Upper lobe of left lung (tissue), 6 donors: ENCODE results near the gene CBFA2T3. TPM values are rescaled to one million over a fixed set of nuclear protein-coding genes. Genes with fewer than 3 reads are reported as not detected.
A peak's percentile ranks its signal among the peaks of the same experiment; 100 is the strongest.

Source experiments
- ATAC-seq, 2 donors: fragments of 200-7000 bp; cut with Tn5 transposase; one replicate each; pipeline ENCODE4 v1.9.1; 2022; ENCODE audit warnings: mild to moderate bottlenecking in 2 of 2, moderate library complexity in 2 of 2; ENCODE audit not compliant: low FRiP score in 2 of 2
- DNase-seq, 2 donors: peaks; one replicate each; pipeline ENCODE4 v3.0.0-alpha.2; 2019 to 2020
- H3K27ac ChIP-seq, 4 donors: fragments of 200-600 bp; sonication (generic); one replicate each; pipeline ENCODE4 v1.5.1; 2016 to 2019
- H3K27me3 ChIP-seq, 4 donors: fragments of 200-600 bp; sonication (generic); one replicate each; pipeline ENCODE4 v1.5.1; 2017 to 2019
- H3K36me3 ChIP-seq, 4 donors: fragments of 200-600 bp; sonication (generic); one replicate each; pipeline ENCODE4 v1.5.1; 2016 to 2019
- H3K4me1 ChIP-seq, 4 donors: fragments of 200-600 bp; sonication (generic); one replicate each; pipeline ENCODE4 v1.5.1; 2018 to 2019
- H3K4me3 ChIP-seq, 4 donors: fragments of 200-600 bp; sonication (generic); one replicate each; pipeline ENCODE4 v1.5.1; 2017 to 2019; ENCODE audit warnings: mild to moderate bottlenecking in 2 of 4, moderate library complexity in 1 of 4
- H3K9me3 ChIP-seq, 4 donors: fragments of 200-600 bp; sonication (generic); one replicate each; pipeline ENCODE4 v1.5.1; 2018 to 2019
- CTCF ChIP-seq, 6 experiments: fragments of 450-650 bp in 4 of 6; fragments of 200-600 bp in 2 of 6; sonication (generic) in 2 of 6; IDR thresholded peaks; one replicate each; pipeline ENCODE4 v1.5.1; 2016 to 2019; ENCODE audit warnings: antibody characterized with exemption in 6 of 6
- EP300 ChIP-seq, 4 donors: sonication (generic); formaldehyde crosslinking; IDR thresholded peaks; one replicate each; pipeline ENCODE4 v1.5.1; 2017; ENCODE audit warnings: antibody characterized with exemption in 4 of 4, control low read depth in 2 of 4
- POLR2A ChIP-seq, 4 donors: fragments of 450-650 bp; IDR thresholded peaks; one replicate each; pipeline ENCODE4 v1.5.1; 2016 to 2017; ENCODE audit warnings: antibody characterized with exemption in 4 of 4, mild to moderate bottlenecking in 2 of 4
- POLR2AphosphoS5 ChIP-seq, 2 donors: sonication (generic); formaldehyde crosslinking; IDR thresholded peaks; one replicate each; pipeline ENCODE4 v1.5.1; 2017; ENCODE audit warnings: antibody characterized with exemption in 2 of 2
- WGBS, 2 donors: methylation state at CpG; one replicate each; pipeline ENCODE4 v1.1.5; 2017 to 2018; 5-methylcytosine and 5-hydroxymethylcytosine counted together
- total RNA-seq, 6 donors: library from RNA; depleted of rRNA in 4 of 6; stranded (reverse); fragments of >200 nt in 4 of 6; gene quantifications; one replicate each; pipeline versions ENCODE4 v1.1.0 to v1.2.1, GENCODE V29; 2016 to 2021
- donor health status: DM: no; HTN: no; CAD: no; lungs with moderate emphysema.
- donor health status: DM: no; HTN: yes; CAD: no; lungs with severe emphysema.

The CBFA2T3 gene
- total RNA-seq, 6 donors from 2014 or later, result 2.7 to 33.5 (median 15.2) TPM

- ATAC-seq, result no peak
- Histone ChIP-seq H3K4me3 (no peak overlapping the region), H3K4me1 (peaks cover 7 to 12% (median 9%) of the 10 kb centered on the region in 4 donors), H3K27me3 (no peaks in the 10 kb centered on the region), H3K36me3 (no peaks in the 10 kb centered on the region), H3K9me3 (no peaks in the 10 kb centered on the region), H3K27ac (no peak overlapping the region)
- TF ChIP-seq EP300 (IDR thresholded peaks at IDR 0.05), result no peak
- TF ChIP-seq POLR2AphosphoS5 (IDR thresholded peaks at IDR 0.05), result no peak
- no peak for DNase-seq
- 44 to 81% methylated on average over 1 to 8 of the region's 8 CpGs for WGBS, 2 donors
Measured at GRCh38 chr16:88965411-88965810, 11.6 kb downstream of the CBFA2T3 start.

- Histone ChIP-seq H3K4me1 (peaks cover 7 to 12% (median 9%) of the 10 kb centered on the region in 4 donors), H3K4me3 (no peak overlapping the region), H3K9me3 (no peaks in the 10 kb centered on the region), H3K36me3 (no peaks in the 10 kb centered on the region), H3K27ac (no peak overlapping the region), H3K27me3 (no peaks in the 10 kb centered on the region)
- DNase-seq (no peak), ATAC-seq (no peak)
- TF ChIP-seq CTCF (IDR thresholded peaks at IDR 0.05), result no peak
- no peak for TF ChIP-seq POLR2AphosphoS5 (IDR thresholded peaks at IDR 0.05)
- no peak for TF ChIP-seq POLR2A (IDR thresholded peaks at IDR 0.05)
- no peak for TF ChIP-seq EP300 (IDR thresholded peaks at IDR 0.05)
Measured at GRCh38 chr16:88964636-88965035, 12.4 kb downstream of the CBFA2T3 start.

- DNase-seq (peak in 1 of 2 donors; percentile 51), ATAC-seq (no peak)
- Histone ChIP-seq H3K4me1 (peaks cover 7 to 11% (median 10%) of the 10 kb centered on the region in 4 donors), H3K36me3 (no peaks in the 10 kb centered on the region), H3K9me3 (no peaks in the 10 kb centered on the region), H3K27me3 (no peaks in the 10 kb centered on the region), H3K4me3 (no peak overlapping the region), H3K27ac (no peak overlapping the region)
- WGBS, 2 donors, result 90 to 91% methylated on average over 10 to 20 of the region's 20 CpGs
- TF ChIP-seq POLR2A (IDR thresholded peaks at IDR 0.05), result no peak
- no peak for TF ChIP-seq EP300 (IDR thresholded peaks at IDR 0.05)
- no peak for TF ChIP-seq CTCF (IDR thresholded peaks at IDR 0.05)
- TF ChIP-seq POLR2AphosphoS5 (IDR thresholded peaks at IDR 0.05), result no peak
Measured at GRCh38 chr16:88963583-88963982, 13.4 kb downstream of the CBFA2T3 start.

GRCh38 chr16:88962478-88963152 lies 14.4 kb downstream of the CBFA2T3 start:
- Histone ChIP-seq H3K9me3 (no peaks in the 10 kb centered on the region), H3K27ac (no peak overlapping the region), H3K4me3 (no peak overlapping the region), H3K4me1 (peaks cover under 1 to 5% (median 4%) of the 10 kb centered on the region in 4 donors), H3K36me3 (no peaks in the 10 kb centered on the region), H3K27me3 (no peaks in the 10 kb centered on the region)
- ATAC-seq (no peak), DNase-seq (peak in 1 of 2 donors; percentile 41)
- TF ChIP-seq POLR2A (IDR thresholded peaks at IDR 0.05), result no peak
- no peak for TF ChIP-seq CTCF (IDR thresholded peaks at IDR 0.05)
- TF ChIP-seq EP300 (IDR thresholded peaks at IDR 0.05), result no peak
- TF ChIP-seq POLR2AphosphoS5 (IDR thresholded peaks at IDR 0.05), result no peak
- WGBS, 2 donors, result 89 to 91% methylated on average over 13 to 15 of the region's 23 CpGs

- H3K27ac ChIP-seq, result no peak overlapping the region
- peaks cover 7 to 18% (median 17%) of the 10 kb centered on the region in 4 donors for H3K4me1 ChIP-seq
- H3K36me3 ChIP-seq, result no peaks in the 10 kb centered on the region
- H3K27me3 ChIP-seq, result no peaks in the 10 kb centered on the region
- no peak for ATAC-seq
- 79 to 87% methylated on average over 9 of the region's 9 CpGs for whole genome bisulfite sequencing, 2 donors
- TF ChIP-seq POLR2AphosphoS5 (IDR thresholded peaks at IDR 0.05) (no peak), CTCF (IDR thresholded peaks at IDR 0.05) (no peak), EP300 (IDR thresholded peaks at IDR 0.05) (no peak), POLR2A (IDR thresholded peaks at IDR 0.05) (no peak)
- no peaks in the 10 kb centered on the region for H3K9me3 ChIP-seq
- no peak overlapping the region for H3K4me3 ChIP-seq
- DNase-seq, result no peak
Measured at GRCh38 chr16:88961011-88961410, 16.0 kb downstream of the CBFA2T3 start.
